GM12878 (cell line): ENCODE results near the gene ZDHHC14. TPM values are rescaled to one million over a fixed set of nuclear protein-coding genes. Genes with fewer than 3 reads are reported as not detected.

Source experiments
- ATAC-seq: fragments of 200-7000 bp; cut with Tn5 transposase; 3 replicates; pipeline ENCODE4 v1.9.1; 2020; ENCODE audit warnings: mild to moderate bottlenecking, moderate library complexity
- BruUV-seq: library from RNA; stranded (reverse); fragments of 400-500 nt; replicated peaks from 2 replicates; lab custom pipeline; 2021; lab: Mats Ljungman, UMichigan
- CTCF ChIA-PET: fragments of 300-600 bp; sonication (Branson Sonifier 250); formaldehyde crosslinking; extraction: SDS; loops from one replicate; lab custom pipeline; 2021; ENCODE audit warnings: inconsistent platforms; lab: Yijun Ruan, JAX
- POLR2A ChIA-PET: fragments of 350-600 bp; formaldehyde crosslinking; extraction: SDS; loops from one replicate; lab custom pipeline; 2021; ENCODE audit warnings: inconsistent platforms; lab: Charles Lee
- RAD21 ChIA-PET: fragments of 300-600 bp; sonication (Branson Sonifier 250); formaldehyde crosslinking; loops from one replicate; lab custom pipeline; 2023; ENCODE audit warnings: antibody characterized with exemption; ENCODE audit not compliant: unreplicated experiment; lab: Charles Lee
- SMC1A ChIA-PET: fragments of 300-600 bp; sonication (Branson Sonifier 250); formaldehyde crosslinking; loops from one replicate; lab custom pipeline; 2023; ENCODE audit not compliant: unreplicated experiment, uncharacterized antibody; lab: Charles Lee
- DNase-seq: peaks from one replicate; pipeline ENCODE4 v3.0.0-alpha.2; 2011; ENCODE audit warnings: low read depth, low spot score
- FAIRE-seq: peaks from 3 replicates; lab custom pipeline; 2011; peaks lifted over from hg19 to GRCh38; lab: Jason Lieb, UNC
- H2AFZ ChIP-seq: 2 replicates; pipeline ENCODE4 v1.6.0; 2011; ENCODE audit warnings: low read depth, low read length, control low read depth; ENCODE audit not compliant: control insufficient read depth
- H3K27ac ChIP-seq: 2 replicates; pipeline ENCODE4 v1.5.1; 2011; ENCODE audit warnings: control low read depth; ENCODE audit not compliant: control insufficient read depth, insufficient read depth
- H3K27me3 ChIP-seq, 2 experiments: replicated peaks in 1 of 2; 2 replicates each; pipeline versions ENCODE4 v1.6.0 to v1.6.1; 2011; ENCODE audit warnings: low read length in 1 of 2; ENCODE audit not compliant: control insufficient read depth in 2 of 2, insufficient read depth in 2 of 2
- H3K36me3 ChIP-seq, 2 experiments: 2 replicates each; pipeline ENCODE4 v1.5.1; 2011; ENCODE audit warnings: low read length in 1 of 2; ENCODE audit not compliant: control insufficient read depth in 2 of 2, insufficient read depth in 2 of 2
- H3K4me1 ChIP-seq: 2 replicates; pipeline ENCODE4 v1.6.1; 2011; ENCODE audit warnings: mild to moderate bottlenecking, low read length, moderate library complexity, mixed read lengths; ENCODE audit not compliant: control insufficient read depth, insufficient read depth
- H3K4me2 ChIP-seq: 2 replicates; pipeline ENCODE4 v1.6.0; 2011; ENCODE audit warnings: control low read depth; ENCODE audit not compliant: control insufficient read depth, insufficient read depth
- H3K4me3 ChIP-seq: fragments of 200-600 bp; sonication (generic); 2 replicates; pipeline ENCODE4 v1.5.1; 2016
- H3K79me2 ChIP-seq: 2 replicates; pipeline ENCODE4 v1.6.0; 2011; ENCODE audit warnings: low read length; ENCODE audit not compliant: control insufficient read depth, insufficient read depth
- H3K9ac ChIP-seq: 2 replicates; pipeline ENCODE4 v1.8.0; 2011; ENCODE audit warnings: low read length, control low read depth, mixed read lengths; ENCODE audit not compliant: control insufficient read depth, insufficient read depth
- H3K9me3 ChIP-seq: replicated peaks from 3 replicates; pipeline ENCODE4 v1.5.1; 2011; ENCODE audit warnings: mild to moderate bottlenecking, low read length; ENCODE audit not compliant: control insufficient read depth, insufficient read depth
- H4K20me1 ChIP-seq: 2 replicates; pipeline ENCODE4 v1.6.0; 2011; ENCODE audit not compliant: control insufficient read depth, insufficient read depth
- ASH2L ChIP-seq: fragments of 300-600, 200-600 bp; sonication (generic); IDR thresholded peaks from 2 replicates; pipeline ENCODE4 v1.6.1; 2017; ENCODE audit warnings: low read depth, mild to moderate bottlenecking, borderline replicate concordance
- CHD2 ChIP-seq: IDR thresholded peaks from 2 replicates; pipeline ENCODE4 v1.6.1; 2011; ENCODE audit warnings: low read depth, low read length, improper control_type of control experiment, borderline replicate concordance
- CREM ChIP-seq: IDR thresholded peaks from 2 replicates; pipeline ENCODE4 v1.6.1; 2014; ENCODE audit warnings: antibody characterized with exemption, low read depth
- DPF2 ChIP-seq: fragments of 450-650 bp; IDR thresholded peaks from 2 replicates; pipeline ENCODE4 v1.6.1; 2017; ENCODE audit warnings: mild to moderate bottlenecking
- FOS ChIP-seq: IDR thresholded peaks from 3 replicates; pipeline ENCODE4 v1.6.1; 2011; ENCODE audit warnings: borderline replicate concordance; ENCODE audit not compliant: insufficient read length; ENCODE audit errors: extremely low read depth
- FOXK2 ChIP-seq: fragments of 450-650 bp; IDR thresholded peaks from 2 replicates; pipeline ENCODE4 v1.6.1; 2017; ENCODE audit warnings: mild to moderate bottlenecking, moderate library complexity
- IRF4 ChIP-seq: IDR thresholded peaks from 2 replicates; pipeline ENCODE4 v1.6.1; 2011; ENCODE audit warnings: low read depth, low read length
- JUNB ChIP-seq: IDR thresholded peaks from 2 replicates; pipeline ENCODE4 v1.6.1; 2016; ENCODE audit warnings: antibody characterized with exemption, mild to moderate bottlenecking
- KDM1A ChIP-seq: fragments of 200-600 bp; sonication (generic); IDR thresholded peaks from 2 replicates; pipeline ENCODE4 v1.6.1; 2016; ENCODE audit warnings: borderline replicate concordance
- NFXL1 ChIP-seq: fragments of 450-650 bp; IDR thresholded peaks from 2 replicates; pipeline ENCODE4 v1.6.1; 2017; ENCODE audit warnings: antibody characterized with exemption, mild to moderate bottlenecking, borderline replicate concordance
- PKNOX1 ChIP-seq: fragments of 450-650 bp; IDR thresholded peaks from 2 replicates; pipeline ENCODE4 v1.6.1; 2016; ENCODE audit warnings: mild to moderate bottlenecking
- RAD21 ChIP-seq: IDR thresholded peaks from 2 replicates; pipeline ENCODE4 v1.6.1; 2011; ENCODE audit warnings: mild to moderate bottlenecking, low read depth, low read length, moderate library complexity; ENCODE audit not compliant: insufficient read depth
- RB1 ChIP-seq: fragments of 450-650 bp; formaldehyde crosslinking; IDR thresholded peaks from 2 replicates; pipeline ENCODE4 v1.6.1; 2017; ENCODE audit warnings: mild to moderate bottlenecking, borderline replicate concordance
- RCOR1 ChIP-seq: conservative IDR thresholded peaks from 2 replicates; pipeline ENCODE4 v1.6.1; 2012; ENCODE audit warnings: low read depth, low read length, improper control_type of control experiment
- TARDBP ChIP-seq: IDR thresholded peaks from 2 replicates; pipeline ENCODE4 v1.6.1; 2016; ENCODE audit warnings: borderline replicate concordance
- ZNF274 ChIP-seq: IDR thresholded peaks from one replicate; pipeline ENCODE4 v1.8.0; 2011; ENCODE audit not compliant: insufficient read length, insufficient read depth
- WGBS: methylation state at CpG from one replicate; pipeline ENCODE4 v1.1.6; 2016; ENCODE audit warnings: low lambda C conversion rate; ENCODE audit not compliant: insufficient replicate concordance, insufficient coverage; ENCODE audit errors: missing lambda C conversion rate; 5-methylcytosine and 5-hydroxymethylcytosine counted together
- in situ Hi-C: fragments of 300-500 bp; cut with MboI; formaldehyde crosslinking; loops from 9 replicates; pipeline ENCODE4 v1.14.3; 2018; ENCODE audit warnings: mixed read lengths
- intact Hi-C: fragments of 100-400 bp; cut with micrococcal nuclease; formaldehyde crosslinking; loops from one replicate; pipeline ENCODE4 v1.14.2; 2022; ENCODE audit not compliant: unreplicated experiment
- polyA plus RNA-seq, 11 experiments: library from polyadenylated mRNA; depleted of rRNA in 4 of 11; unstranded in 6 of 11; stranded (reverse) in 5 of 11; fragments of >200 nt; fragmentation: Nextera tagmentation in 4 of 11; fragmentation: Illumina TruSeq in 1 of 11; extraction: Ambion mirVana in 4 of 11; extraction: Trizol in 1 of 11; gene quantifications; 1 replicate in 1 of 11; 2 replicates in 10 of 11; pipeline versions ENCODE4 v1.2.1 to v1.2.3, GENCODE V29; 2011 to 2016; ENCODE audit warnings: inconsistent platforms in 2 of 11, missing spikeins in 2 of 11, low read depth in 1 of 11
- total RNA-seq, 4 experiments: library from RNA; depleted of rRNA in 3 of 4; stranded (reverse); fragments of >200 nt in 3 of 4; fragmentation: Illumina TruSeq in 1 of 4; extraction: Trizol in 1 of 4; gene quantifications; 2 replicates each; pipeline versions ENCODE4 v1.2.1 to v1.2.3, GENCODE V29; 2013 to 2021
- TF ChIP-seq, protein P1 (sequence below): fragments of 450-650 bp; IDR thresholded peaks from 2 replicates; pipeline ENCODE4 v1.6.1; 2017; ENCODE audit warnings: mild to moderate bottlenecking

Gene ZDHHC14
- total and polyA plus RNA-seq, 10 of the 15 experiments (the other 5 are each of a cell fraction or from before 2014, with no cell fraction given), result 0.15 to 16.0 (median 0.76) TPM; not detected in 1

GRCh38 chr6:157627195-157627966, 246.4 kb downstream of the ZDHHC14 start:
- Histone ChIP-seq H3K9me3 (no peaks in the 10 kb centered on the region; the same call in 2 of the 3 replicates), H3K4me1 (no peaks in the 10 kb centered on the region), H3K27ac (no peak overlapping the region), H2AFZ (no peak overlapping the region), H3K27me3 (no peaks in the 10 kb centered on the region), H3K79me2 (no peaks in the 10 kb centered on the region), H3K9ac (no peak overlapping the region), H3K4me3 (no peak overlapping the region), H3K36me3 (no peaks in the 10 kb centered on the region; a peak in 1 of 4 replicates), H4K20me1 (no peaks in the 10 kb centered on the region), H3K4me2 (no peak overlapping the region)
- SMC1A ChIA-PET, result no interaction called here
- in situ Hi-C loops (no loop called here), intact Hi-C loops (no loop called here)
- BruUV-seq, result no TSS peak
- CTCF ChIA-PET, result interaction anchor here (1.3 kb wide), 1 partner anchor 288 kb away, joined by 3 read pairs; no protein-coding TSS in a partner anchor
- TF ChIP-seq NFXL1 (no peak), FOS (no peak), CREM (no peak), FOXK2 (no peak)
- no peak for ATAC-seq
- POLR2A ChIA-PET, result no interaction called here
- RAD21 ChIA-PET, result no interaction called here
- FAIRE-seq, result no peak
- WGBS, result 81% methylated on average over 11 of the region's 11 CpGs
- no peak for DNase-seq

GRCh38 chr6:157628463-157628862, 247.5 kb downstream of the ZDHHC14 start:
- H3K9ac ChIP-seq, result no peak overlapping the region
- 85% methylated on average over 8 of the region's 11 CpGs for WGBS
- H3K4me2 ChIP-seq, result no peak overlapping the region
- H3K4me3 ChIP-seq, result no peak overlapping the region
- H3K27ac ChIP-seq, result no peak overlapping the region
- SMC1A ChIA-PET, result no interaction called here
- CTCF ChIA-PET, result no interaction called here
- FAIRE-seq, result no peak
- H2AFZ ChIP-seq, result no peak overlapping the region
- no peaks in the 10 kb centered on the region for H3K27me3 ChIP-seq
- POLR2A ChIA-PET, result no interaction called here
- intact Hi-C loops (no loop called here), in situ Hi-C loops (no loop called here)
- DNase-seq, result no peak
- RAD21 ChIA-PET, result no interaction called here
- no TSS peak for BruUV-seq
- no peaks in the 10 kb centered on the region for H4K20me1 ChIP-seq
- no peaks in the 10 kb centered on the region for H3K79me2 ChIP-seq
- H3K4me1 ChIP-seq, result no peaks in the 10 kb centered on the region
- no peaks in the 10 kb centered on the region for H3K36me3 ChIP-seq
- no peaks in the 10 kb centered on the region for H3K9me3 ChIP-seq
- no peak for ATAC-seq
- TF ChIP-seq TARDBP (no peak), RAD21 (no peak), FOXK2 (no peak), CHD2 (no peak), ASH2L (no peak), RB1 (no peak), DPF2 (no peak), KDM1A (no peak), ZNF274 (no peak), RCOR1 (no peak), IRF4 (no peak), JUNB (no peak), PKNOX1 (no peak)
- TF ChIP-seq, protein P1, sequence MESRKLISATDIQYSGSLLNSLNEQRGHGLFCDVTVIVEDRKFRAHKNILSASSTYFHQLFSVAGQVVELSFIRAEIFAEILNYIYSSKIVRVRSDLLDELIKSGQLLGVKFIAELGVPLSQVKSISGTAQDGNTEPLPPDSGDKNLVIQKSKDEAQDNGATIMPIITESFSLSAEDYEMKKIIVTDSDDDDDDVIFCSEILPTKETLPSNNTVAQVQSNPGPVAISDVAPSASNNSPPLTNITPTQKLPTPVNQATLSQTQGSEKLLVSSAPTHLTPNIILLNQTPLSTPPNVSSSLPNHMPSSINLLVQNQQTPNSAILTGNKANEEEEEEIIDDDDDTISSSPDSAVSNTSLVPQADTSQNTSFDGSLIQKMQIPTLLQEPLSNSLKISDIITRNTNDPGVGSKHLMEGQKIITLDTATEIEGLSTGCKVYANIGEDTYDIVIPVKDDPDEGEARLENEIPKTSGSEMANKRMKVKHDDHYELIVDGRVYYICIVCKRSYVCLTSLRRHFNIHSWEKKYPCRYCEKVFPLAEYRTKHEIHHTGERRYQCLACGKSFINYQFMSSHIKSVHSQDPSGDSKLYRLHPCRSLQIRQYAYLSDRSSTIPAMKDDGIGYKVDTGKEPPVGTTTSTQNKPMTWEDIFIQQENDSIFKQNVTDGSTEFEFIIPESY, result no peak
